Measurements from ENCODE around the gene RPL18A. TPM values are rescaled to one million over a fixed set of nuclear protein-coding genes. Genes with fewer than 3 reads are reported as not detected.

Gene RPL18A
- polyA plus RNA-seq, 1 donor = 2,715 TPM

DNA sequence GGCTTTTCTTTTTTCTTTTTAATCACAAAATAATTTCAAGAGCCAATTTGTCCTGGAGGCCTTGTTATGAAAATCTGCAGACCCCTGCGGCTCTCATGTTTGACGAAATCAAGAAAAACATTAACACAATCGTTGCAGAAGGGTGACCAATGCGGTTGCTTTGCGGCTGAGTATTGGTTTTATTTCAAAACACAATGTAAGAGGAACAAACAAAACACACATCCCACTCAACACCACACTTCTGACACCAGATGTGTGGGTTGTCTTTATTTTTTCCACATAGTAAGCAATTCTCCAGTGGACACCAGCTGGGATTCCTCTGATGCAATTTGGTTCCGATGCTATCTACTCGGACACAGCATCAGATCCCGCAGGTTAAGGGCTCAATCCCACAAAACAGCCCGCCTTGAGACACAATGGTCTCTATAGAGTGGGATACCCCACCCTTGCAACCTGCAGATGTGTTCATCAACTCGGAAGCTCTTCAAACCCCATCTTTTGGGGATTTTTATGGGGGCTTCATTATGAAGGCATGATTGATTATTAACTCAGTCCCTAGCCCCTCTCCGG, 51.2 kb downstream of the RPL18A start:
- no peak for DNase-seq

Other genes with a start within 250 kb of the RPL18A start
- 0.10 TPM for gene UNC13A, start 171.6 kb upstream of the RPL18A start, polyA plus RNA-seq (ENCODE audit: insufficient read length)
- 43.6 TPM for gene MAP1S, start 140.4 kb upstream of the RPL18A start, polyA plus RNA-seq (ENCODE audit: insufficient read length)
- gene FCHO1, start 108.4 kb upstream of the RPL18A start, polyA plus RNA-seq (ENCODE audit: insufficient read length) = 1.2 TPM
- 0.14 TPM for gene B3GNT3, start 64.8 kb upstream of the RPL18A start, polyA plus RNA-seq (ENCODE audit: insufficient read length)
- gene INSL3, start 38.4 kb upstream of the RPL18A start, polyA plus RNA-seq (ENCODE audit: insufficient read length) = not detected
- 3.7 TPM for gene JAK3, start 11.9 kb upstream of the RPL18A start, polyA plus RNA-seq (ENCODE audit: insufficient read length)
- gene SLC5A5, start 12.0 kb downstream of the RPL18A start, polyA plus RNA-seq (ENCODE audit: insufficient read length) = 0.05 TPM
- 72.0 TPM for gene CCDC124, start 73.1 kb downstream of the RPL18A start, polyA plus RNA-seq (ENCODE audit: insufficient read length)
- gene KCNN1, start 107.2 kb downstream of the RPL18A start, polyA plus RNA-seq (ENCODE audit: insufficient read length) = 0.63 TPM
- gene ARRDC2, start 148.3 kb downstream of the RPL18A start, polyA plus RNA-seq (ENCODE audit: insufficient read length) = 4.5 TPM
- gene IL12RB1, start 227.0 kb downstream of the RPL18A start, polyA plus RNA-seq (ENCODE audit: insufficient read length) = 0.75 TPM
- gene MAST3, start 237.9 kb downstream of the RPL18A start, polyA plus RNA-seq (ENCODE audit: insufficient read length) = 17.3 TPM

Measured in hindlimb muscle (tissue), 1 donor.